K562 (cell line): ENCODE results near the gene FMC1. TPM values are rescaled to one million over a fixed set of nuclear protein-coding genes. Genes with fewer than 3 reads are reported as not detected.

Source experiments
- CREBBP ChIP-seq: IDR thresholded peaks from one replicate; pipeline ENCODE4 v1.6.1; 2012; ENCODE audit warnings: low read depth, mild to moderate bottlenecking, control low read depth, inconsistent platforms, low read length
- KDM4B ChIP-seq, 2 experiments: fragments of 450-650 bp in 1 of 2; sonication (generic) in 1 of 2; IDR thresholded peaks; 2 replicates each; pipeline ENCODE4 v1.6.1; 2016 to 2017; ENCODE audit warnings: borderline replicate concordance in 2 of 2, antibody characterized with exemption in 1 of 2, low read depth in 1 of 2, mild to moderate bottlenecking in 1 of 2
- MEF2D ChIP-seq: conservative IDR thresholded peaks from 2 replicates; pipeline ENCODE4 v1.6.1; 2016; ENCODE audit warnings: low read depth, missing genetic modification characterization, missing compliant biosample characterization
- MTF1 ChIP-seq: fragments of 250-450 bp; sonication (Bioruptor Pico); IDR thresholded peaks from 2 replicates; pipeline ENCODE4 v1.9.0; 2021; ENCODE audit warnings: moderate library complexity, mild to moderate bottlenecking, inconsistent platforms, borderline replicate concordance
- MYBL2 ChIP-seq, 2 experiments: fragments of 450-650 bp in 1 of 2; sonication (generic) in 1 of 2; formaldehyde crosslinking in 1 of 2; IDR thresholded peaks; 2 replicates each; pipeline versions ENCODE4 v1.6.1 to v1.8.1; 2017 to 2022; ENCODE audit warnings: borderline replicate concordance in 1 of 2, inconsistent platforms in 1 of 2, low read depth in 1 of 2, mild to moderate bottlenecking in 1 of 2, missing genetic modification reagents in 1 of 2, moderate library complexity in 1 of 2
- NEUROD1 ChIP-seq: fragments of 150-350 bp; IDR thresholded peaks from 2 replicates; pipeline ENCODE4 v1.6.1; 2014; ENCODE audit warnings: borderline replicate concordance, low read length, low read depth; ENCODE audit not compliant: partially characterized antibody
- RBM14 ChIP-seq: fragments of 200-400 bp; formaldehyde crosslinking; IDR thresholded peaks from 2 replicates; pipeline ENCODE4 v1.6.1; 2018; ENCODE audit warnings: low read depth, mild to moderate bottlenecking, low read length, moderate library complexity, borderline replicate concordance; ENCODE audit not compliant: insufficient read depth
- SAP30 ChIP-seq: fragments of 200-600 bp; sonication (generic); IDR thresholded peaks from 2 replicates; pipeline ENCODE4 v1.6.1; 2012; ENCODE audit warnings: borderline replicate concordance, low read depth, mild to moderate bottlenecking, moderate library complexity, low read length, control low read depth, inconsistent platforms; ENCODE audit not compliant: insufficient read depth, poor library complexity, severe bottlenecking
- ZBED1 ChIP-seq: IDR thresholded peaks from 2 replicates; pipeline ENCODE4 v1.6.1; 2014
- ZBTB8A ChIP-seq: fragments of 450-650 bp; IDR thresholded peaks from 2 replicates; pipeline ENCODE4 v1.6.1; 2018; ENCODE audit warnings: mild to moderate bottlenecking, moderate library complexity; ENCODE audit not compliant: partially characterized antibody
- ZNF217 ChIP-seq: sonication (generic); formaldehyde crosslinking; IDR thresholded peaks from 2 replicates; pipeline ENCODE4 v1.8.0; 2022; ENCODE audit warnings: mild to moderate bottlenecking, missing genetic modification reagents
- polyA plus RNA-seq, 8 experiments: library from polyadenylated mRNA; depleted of rRNA in 4 of 8; stranded (reverse) in 5 of 8; unstranded in 3 of 8; fragments of >200 nt; fragmentation: Nextera tagmentation in 2 of 8; fragmentation: Illumina TruSeq in 1 of 8; extraction: Ambion mirVana in 2 of 8; extraction: Trizol in 1 of 8; gene quantifications; 2 replicates each; pipeline versions ENCODE4 v1.2.1 to v1.2.3, GENCODE V29; 2011 to 2014; ENCODE audit warnings: inconsistent platforms in 1 of 8, missing spikeins in 1 of 8
- total RNA-seq, 7 experiments: library from RNA; depleted of rRNA in 6 of 7; stranded (reverse); fragments of >200 nt in 6 of 7; fragmentation: Illumina TruSeq in 2 of 7; extraction: Trizol in 2 of 7; gene quantifications; 2 replicates each; pipeline versions ENCODE4 v1.2.1 to v1.2.3, GENCODE V29; 2011 to 2021; ENCODE audit warnings: low replicate concordance in 1 of 7
- TF ChIP-seq, protein P1 (sequence below): fragments of 200-800 bp; sonication (Bioruptor generic); IDR thresholded peaks from 2 replicates; pipeline ENCODE4 v1.6.1; 2016; ENCODE audit warnings: missing genetic modification characterization, missing compliant biosample characterization
- TF ChIP-seq, protein P2 (sequence below): fragments of 250-450 bp; sonication (Bioruptor Pico); IDR thresholded peaks from 2 replicates; pipeline ENCODE4 v1.8.0; 2021; ENCODE audit warnings: moderate library complexity, mild to moderate bottlenecking, inconsistent platforms
- TF ChIP-seq, protein P3 (sequence below): fragments of 450-650 bp; IDR thresholded peaks from 2 replicates; pipeline ENCODE4 v1.6.1; 2016; ENCODE audit warnings: low read depth, mild to moderate bottlenecking, moderate library complexity
- TF ChIP-seq, protein P4 (sequence below): fragments of 450-650 bp; conservative IDR thresholded peaks from 2 replicates; pipeline ENCODE4 v1.6.1; 2016; ENCODE audit warnings: missing genetic modification characterization, low read depth, mild to moderate bottlenecking, control low read depth, missing compliant biosample characterization
- TF ChIP-seq, protein P5 (sequence below): sonication (generic); formaldehyde crosslinking; IDR thresholded peaks from 2 replicates; pipeline ENCODE4 v1.8.1; 2023; ENCODE audit warnings: mild to moderate bottlenecking, missing genetic modification reagents

The FMC1 gene
- total and polyA plus RNA-seq, 9 of the 15 experiments (the other 6 are each of a cell fraction or from before 2014, with no cell fraction given): 14.0 to 116 (median 29.0) TPM

DNA sequence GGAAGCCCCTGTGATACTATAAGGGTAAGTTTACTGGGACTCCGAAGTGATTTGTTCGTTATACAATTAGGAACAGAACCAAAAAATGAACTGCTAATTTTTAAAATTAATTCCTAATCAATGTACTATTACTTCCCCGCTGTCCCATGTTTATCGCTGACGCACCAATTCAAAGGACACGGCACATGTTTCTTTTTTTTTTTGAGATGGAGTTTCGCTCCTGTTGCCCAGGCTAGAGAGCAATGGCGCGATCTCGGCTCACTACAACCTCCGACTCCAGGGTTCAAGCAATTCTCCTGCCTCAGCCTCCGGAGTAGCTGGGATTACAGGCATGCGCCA lies 1.5 kb upstream of the FMC1 start (continued):
- TF ChIP-seq CREBBP (no peak), SAP30 (peak; percentile 61), ZBTB8A (no peak), RBM14 (no peak), MYBL2 (IDR thresholded peaks at IDR 0.05; ENCODE audit: low read depth) (no peak), MYBL2 (CRISPR knock-in tag; IDR thresholded peaks at IDR 0.05; ENCODE audit: borderline replicate concordance) (no peak), NEUROD1 (no peak), MEF2D (0 out of 2 replicates have a peak, but pooled peaks have one; percentile 88), ZBED1 (no peak), MTF1 (0 out of 2 replicates have a peak, but pooled peaks have one; percentile 70), KDM4B (IDR thresholded peaks at IDR 0.05; ENCODE audit: borderline replicate concordance in 2 of 2, low read depth in 1 of 2) (no peak), ZNF217 (CRISPR knock-in tag) (no peak)
- TF ChIP-seq, protein P1, sequence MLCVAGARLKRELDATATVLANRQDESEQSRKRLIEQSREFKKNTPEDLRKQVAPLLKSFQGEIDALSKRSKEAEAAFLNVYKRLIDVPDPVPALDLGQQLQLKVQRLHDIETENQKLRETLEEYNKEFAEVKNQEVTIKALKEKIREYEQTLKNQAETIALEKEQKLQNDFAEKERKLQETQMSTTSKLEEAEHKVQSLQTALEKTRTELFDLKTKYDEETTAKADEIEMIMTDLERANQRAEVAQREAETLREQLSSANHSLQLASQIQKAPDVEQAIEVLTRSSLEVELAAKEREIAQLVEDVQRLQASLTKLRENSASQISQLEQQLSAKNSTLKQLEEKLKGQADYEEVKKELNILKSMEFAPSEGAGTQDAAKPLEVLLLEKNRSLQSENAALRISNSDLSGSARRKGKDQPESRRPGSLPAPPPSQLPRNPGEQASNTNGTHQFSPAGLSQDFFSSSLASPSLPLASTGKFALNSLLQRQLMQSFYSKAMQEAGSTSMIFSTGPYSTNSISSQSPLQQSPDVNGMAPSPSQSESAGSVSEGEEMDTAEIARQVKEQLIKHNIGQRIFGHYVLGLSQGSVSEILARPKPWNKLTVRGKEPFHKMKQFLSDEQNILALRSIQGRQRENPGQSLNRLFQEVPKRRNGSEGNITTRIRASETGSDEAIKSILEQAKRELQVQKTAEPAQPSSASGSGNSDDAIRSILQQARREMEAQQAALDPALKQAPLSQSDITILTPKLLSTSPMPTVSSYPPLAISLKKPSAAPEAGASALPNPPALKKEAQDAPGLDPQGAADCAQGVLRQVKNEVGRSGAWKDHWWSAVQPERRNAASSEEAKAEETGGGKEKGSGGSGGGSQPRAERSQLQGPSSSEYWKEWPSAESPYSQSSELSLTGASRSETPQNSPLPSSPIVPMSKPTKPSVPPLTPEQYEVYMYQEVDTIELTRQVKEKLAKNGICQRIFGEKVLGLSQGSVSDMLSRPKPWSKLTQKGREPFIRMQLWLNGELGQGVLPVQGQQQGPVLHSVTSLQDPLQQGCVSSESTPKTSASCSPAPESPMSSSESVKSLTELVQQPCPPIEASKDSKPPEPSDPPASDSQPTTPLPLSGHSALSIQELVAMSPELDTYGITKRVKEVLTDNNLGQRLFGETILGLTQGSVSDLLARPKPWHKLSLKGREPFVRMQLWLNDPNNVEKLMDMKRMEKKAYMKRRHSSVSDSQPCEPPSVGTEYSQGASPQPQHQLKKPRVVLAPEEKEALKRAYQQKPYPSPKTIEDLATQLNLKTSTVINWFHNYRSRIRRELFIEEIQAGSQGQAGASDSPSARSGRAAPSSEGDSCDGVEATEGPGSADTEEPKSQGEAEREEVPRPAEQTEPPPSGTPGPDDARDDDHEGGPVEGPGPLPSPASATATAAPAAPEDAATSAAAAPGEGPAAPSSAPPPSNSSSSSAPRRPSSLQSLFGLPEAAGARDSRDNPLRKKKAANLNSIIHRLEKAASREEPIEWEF (CRISPR knock-in tag): 0 out of 2 replicates have a peak, but pooled peaks have one; percentile 54
- TF ChIP-seq, protein P2, sequence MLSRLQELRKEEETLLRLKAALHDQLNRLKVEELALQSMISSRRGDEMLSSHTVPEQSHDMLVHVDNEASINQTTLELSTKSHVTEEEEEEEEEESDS (CRISPR knock-in tag): no peak
- TF ChIP-seq, protein P3, sequence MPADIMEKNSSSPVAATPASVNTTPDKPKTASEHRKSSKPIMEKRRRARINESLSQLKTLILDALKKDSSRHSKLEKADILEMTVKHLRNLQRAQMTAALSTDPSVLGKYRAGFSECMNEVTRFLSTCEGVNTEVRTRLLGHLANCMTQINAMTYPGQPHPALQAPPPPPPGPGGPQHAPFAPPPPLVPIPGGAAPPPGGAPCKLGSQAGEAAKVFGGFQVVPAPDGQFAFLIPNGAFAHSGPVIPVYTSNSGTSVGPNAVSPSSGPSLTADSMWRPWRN: 0 out of 2 replicates have a peak, but pooled peaks have one; percentile 38
- TF ChIP-seq, protein P4, sequence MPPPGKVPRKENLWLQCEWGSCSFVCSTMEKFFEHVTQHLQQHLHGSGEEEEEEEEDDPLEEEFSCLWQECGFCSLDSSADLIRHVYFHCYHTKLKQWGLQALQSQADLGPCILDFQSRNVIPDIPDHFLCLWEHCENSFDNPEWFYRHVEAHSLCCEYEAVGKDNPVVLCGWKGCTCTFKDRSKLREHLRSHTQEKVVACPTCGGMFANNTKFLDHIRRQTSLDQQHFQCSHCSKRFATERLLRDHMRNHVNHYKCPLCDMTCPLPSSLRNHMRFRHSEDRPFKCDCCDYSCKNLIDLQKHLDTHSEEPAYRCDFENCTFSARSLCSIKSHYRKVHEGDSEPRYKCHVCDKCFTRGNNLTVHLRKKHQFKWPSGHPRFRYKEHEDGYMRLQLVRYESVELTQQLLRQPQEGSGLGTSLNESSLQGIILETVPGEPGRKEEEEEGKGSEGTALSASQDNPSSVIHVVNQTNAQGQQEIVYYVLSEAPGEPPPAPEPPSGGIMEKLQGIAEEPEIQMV: 0 out of 2 replicates have a peak, but pooled peaks have one; percentile 3
- TF ChIP-seq, protein P5, sequence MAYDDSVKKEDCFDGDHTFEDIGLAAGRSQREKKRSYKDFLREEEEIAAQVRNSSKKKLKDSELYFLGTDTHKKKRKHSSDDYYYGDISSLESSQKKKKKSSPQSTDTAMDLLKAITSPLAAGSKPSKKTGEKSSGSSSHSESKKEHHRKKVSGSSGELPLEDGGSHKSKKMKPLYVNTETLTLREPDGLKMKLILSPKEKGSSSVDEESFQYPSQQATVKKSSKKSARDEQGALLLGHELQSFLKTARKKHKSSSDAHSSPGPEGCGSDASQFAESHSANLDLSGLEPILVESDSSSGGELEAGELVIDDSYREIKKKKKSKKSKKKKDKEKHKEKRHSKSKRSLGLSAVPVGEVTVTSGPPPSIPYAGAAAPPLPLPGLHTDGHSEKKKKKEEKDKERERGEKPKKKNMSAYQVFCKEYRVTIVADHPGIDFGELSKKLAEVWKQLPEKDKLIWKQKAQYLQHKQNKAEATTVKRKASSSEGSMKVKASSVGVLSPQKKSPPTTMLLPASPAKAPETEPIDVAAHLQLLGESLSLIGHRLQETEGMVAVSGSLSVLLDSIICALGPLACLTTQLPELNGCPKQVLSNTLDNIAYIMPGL (CRISPR knock-in tag): no peak
